ENCODE measurements around the gene KCND2. TPM values are rescaled to one million over a fixed set of nuclear protein-coding genes. Genes with fewer than 3 reads are reported as not detected.

KCND2 gene
- polyA plus RNA-seq, 3 donors, result not detected

GRCh38 chr7:120373174-120373573 lies 100.2 kb downstream of the KCND2 start:
- Mint-ChIP-seq H3K27ac (no peak overlapping the region), H3K4me3 (no peak overlapping the region)
- intact Hi-C loops (cut with micrococcal nuclease), result no loop called here

GRCh38 chr7:120394595-120394994 lies 121.6 kb downstream of the KCND2 start:
- intact Hi-C loops (cut with micrococcal nuclease), result no loop called here
- no peak overlapping the region for H3K27ac Mint-ChIP-seq
- Histone ChIP-seq H3K4me2 (replicated peaks; ENCODE audit: extremely low read depth, low read length, poor library complexity, severe bottlenecking) (no peak overlapping the region), H3K9ac (ENCODE audit: insufficient read depth, low read length, poor library complexity, severe bottlenecking) (no peak overlapping the region), H3K27ac (ENCODE audit: low read depth in 1 of 2, low read length in 2 of 2) (no peak overlapping the region), H3K79me2 (ENCODE audit: insufficient read depth, low read length) (no peaks in the 10 kb centered on the region), H3K4me3 (replicated peaks in 1 of 3; ENCODE audit: low read depth in 2 of 3, low read length in 3 of 3) (no peak overlapping the region), H2AFZ (ENCODE audit: insufficient read depth, low read depth, low read length, poor library complexity, severe bottlenecking) (no peak overlapping the region), H3K4me1 (ENCODE audit: control insufficient read depth in 1 of 2, insufficient read depth in 2 of 2, low read length in 2 of 2) (no peaks in the 10 kb centered on the region), H3K27me3 (ENCODE audit: control insufficient read depth in 2 of 2, insufficient read depth in 2 of 2, low read length in 2 of 2) (no peaks in the 10 kb centered on the region), H3K9me3 (replicated peaks in 1 of 2; ENCODE audit: control insufficient read depth in 1 of 2, insufficient read depth in 1 of 2, low read length in 2 of 2) (no peaks in the 10 kb centered on the region), H4K20me1 (ENCODE audit: insufficient read depth, low read length) (no peaks in the 10 kb centered on the region), H3K36me3 (replicated peaks in 1 of 2; ENCODE audit: control insufficient read depth in 1 of 2, insufficient read depth in 2 of 2, low read length in 2 of 2) (no peaks in the 10 kb centered on the region)
- no peak for DNase-seq
- TF ChIP-seq, protein P1, sequence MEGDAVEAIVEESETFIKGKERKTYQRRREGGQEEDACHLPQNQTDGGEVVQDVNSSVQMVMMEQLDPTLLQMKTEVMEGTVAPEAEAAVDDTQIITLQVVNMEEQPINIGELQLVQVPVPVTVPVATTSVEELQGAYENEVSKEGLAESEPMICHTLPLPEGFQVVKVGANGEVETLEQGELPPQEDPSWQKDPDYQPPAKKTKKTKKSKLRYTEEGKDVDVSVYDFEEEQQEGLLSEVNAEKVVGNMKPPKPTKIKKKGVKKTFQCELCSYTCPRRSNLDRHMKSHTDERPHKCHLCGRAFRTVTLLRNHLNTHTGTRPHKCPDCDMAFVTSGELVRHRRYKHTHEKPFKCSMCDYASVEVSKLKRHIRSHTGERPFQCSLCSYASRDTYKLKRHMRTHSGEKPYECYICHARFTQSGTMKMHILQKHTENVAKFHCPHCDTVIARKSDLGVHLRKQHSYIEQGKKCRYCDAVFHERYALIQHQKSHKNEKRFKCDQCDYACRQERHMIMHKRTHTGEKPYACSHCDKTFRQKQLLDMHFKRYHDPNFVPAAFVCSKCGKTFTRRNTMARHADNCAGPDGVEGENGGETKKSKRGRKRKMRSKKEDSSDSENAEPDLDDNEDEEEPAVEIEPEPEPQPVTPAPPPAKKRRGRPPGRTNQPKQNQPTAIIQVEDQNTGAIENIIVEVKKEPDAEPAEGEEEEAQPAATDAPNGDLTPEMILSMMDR (IDR thresholded peaks at IDR 0.05), result no peak
- no peaks in the 10 kb centered on the region for H3K9me3 Mint-ChIP-seq
- no peaks in the 10 kb centered on the region for H3K4me1 Mint-ChIP-seq
- no peaks in the 10 kb centered on the region for H3K36me3 Mint-ChIP-seq
- no peaks in the 10 kb centered on the region for H3K27me3 Mint-ChIP-seq (ENCODE audit: low read depth in 3 of 3)
- H3K4me3 Mint-ChIP-seq, result no peak overlapping the region

More at GRCh38 chr7:120373174-120373573, 100.2 kb downstream of the KCND2 start:
- DNase-seq, result no peak
- Mint-ChIP-seq H3K9me3 (peaks cover 0 to 3% (median 0%) of the 10 kb centered on the region in 7 donors), H3K36me3 (no peaks in the 10 kb centered on the region), H3K27me3 (ENCODE audit: low read depth in 3 of 3) (no peaks in the 10 kb centered on the region), H3K4me1 (no peaks in the 10 kb centered on the region)
- Histone ChIP-seq H3K4me1 (ENCODE audit: control insufficient read depth in 1 of 2, insufficient read depth in 2 of 2, low read length in 2 of 2) (no peaks in the 10 kb centered on the region), H3K4me2 (replicated peaks; ENCODE audit: extremely low read depth, low read length, poor library complexity, severe bottlenecking) (no peak overlapping the region), H2AFZ (ENCODE audit: insufficient read depth, low read depth, low read length, poor library complexity, severe bottlenecking) (no peak overlapping the region), H3K27me3 (ENCODE audit: control insufficient read depth in 2 of 2, insufficient read depth in 2 of 2, low read length in 2 of 2) (no peaks in the 10 kb centered on the region), H3K9ac (ENCODE audit: insufficient read depth, low read length, poor library complexity, severe bottlenecking) (no peak overlapping the region), H4K20me1 (ENCODE audit: insufficient read depth, low read length) (no peaks in the 10 kb centered on the region), H3K27ac (ENCODE audit: low read depth in 1 of 2, low read length in 2 of 2) (no peak overlapping the region), H3K36me3 (replicated peaks in 1 of 2; ENCODE audit: control insufficient read depth in 1 of 2, insufficient read depth in 2 of 2, low read length in 2 of 2) (no peaks in the 10 kb centered on the region), H3K4me3 (replicated peaks in 1 of 3; ENCODE audit: low read depth in 2 of 3, low read length in 3 of 3) (no peak overlapping the region), H3K79me2 (ENCODE audit: insufficient read depth, low read length) (no peaks in the 10 kb centered on the region), H3K9me3 (replicated peaks in 1 of 2; ENCODE audit: control insufficient read depth in 1 of 2, insufficient read depth in 1 of 2, low read length in 2 of 2) (no peaks in the 10 kb centered on the region)
- TF ChIP-seq, protein P1 (IDR thresholded peaks at IDR 0.05), result no peak

All from CD14-positive monocyte (primary cell).